ENCODE results near the gene CDC42SE1. TPM values are rescaled to one million over a fixed set of nuclear protein-coding genes. Genes with fewer than 3 reads are reported as not detected.

Gene CDC42SE1
- total RNA-seq, 1 experiment from 2014 or later, result 63.8 TPM

- no peak for TF ChIP-seq EZH2 (IDR thresholded peaks at IDR 0.05; ENCODE audit: borderline replicate concordance, low read depth, low read length, poor library complexity, severe bottlenecking)
- TF ChIP-seq, protein P1, sequence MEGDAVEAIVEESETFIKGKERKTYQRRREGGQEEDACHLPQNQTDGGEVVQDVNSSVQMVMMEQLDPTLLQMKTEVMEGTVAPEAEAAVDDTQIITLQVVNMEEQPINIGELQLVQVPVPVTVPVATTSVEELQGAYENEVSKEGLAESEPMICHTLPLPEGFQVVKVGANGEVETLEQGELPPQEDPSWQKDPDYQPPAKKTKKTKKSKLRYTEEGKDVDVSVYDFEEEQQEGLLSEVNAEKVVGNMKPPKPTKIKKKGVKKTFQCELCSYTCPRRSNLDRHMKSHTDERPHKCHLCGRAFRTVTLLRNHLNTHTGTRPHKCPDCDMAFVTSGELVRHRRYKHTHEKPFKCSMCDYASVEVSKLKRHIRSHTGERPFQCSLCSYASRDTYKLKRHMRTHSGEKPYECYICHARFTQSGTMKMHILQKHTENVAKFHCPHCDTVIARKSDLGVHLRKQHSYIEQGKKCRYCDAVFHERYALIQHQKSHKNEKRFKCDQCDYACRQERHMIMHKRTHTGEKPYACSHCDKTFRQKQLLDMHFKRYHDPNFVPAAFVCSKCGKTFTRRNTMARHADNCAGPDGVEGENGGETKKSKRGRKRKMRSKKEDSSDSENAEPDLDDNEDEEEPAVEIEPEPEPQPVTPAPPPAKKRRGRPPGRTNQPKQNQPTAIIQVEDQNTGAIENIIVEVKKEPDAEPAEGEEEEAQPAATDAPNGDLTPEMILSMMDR (conservative IDR thresholded peaks at IDR 0.05; ENCODE audit: low read depth, low read length), result no peak
- intact Hi-C loops (cut with micrococcal nuclease; ENCODE audit: unreplicated experiment), result no loop called here
- peak overlapping the region; percentile 76 for H3K27ac ChIP-seq (ENCODE audit: low read depth, low read length, poor library complexity, severe bottlenecking)
- H3K4me3 ChIP-seq (ENCODE audit: low read depth, low read length, poor library complexity, severe bottlenecking), result peak overlapping the region; percentile 50
- CTCF ChIA-PET, result interaction anchor here (0.6 to 2.9 kb wide), 4 partner anchors 9 to 84 kb away, joined by 3 to 26 read pairs (median 3); no protein-coding TSS in a partner anchor
- H3K9me3 ChIP-seq (ENCODE audit: low read depth, low read length, poor library complexity, severe bottlenecking), result no peaks in the 10 kb centered on the region
- no peak for DNase-seq (ENCODE audit: low spot score)
- POLR2A ChIA-PET (ENCODE audit: low non-redundant PET), result interaction anchor here (0.6 kb wide), 1 partner anchor 434 kb away, joined by 6 read pairs; no protein-coding TSS in a partner anchor
- peaks cover 24% of the 10 kb centered on the region for H3K4me1 ChIP-seq (ENCODE audit: insufficient read depth, low read length, poor library complexity, severe bottlenecking)
- no peaks in the 10 kb centered on the region for H3K36me3 ChIP-seq (ENCODE audit: insufficient read depth, low read length, poor library complexity, severe bottlenecking)
- no peaks in the 10 kb centered on the region for H3K27me3 ChIP-seq (replicated peaks; ENCODE audit: insufficient read depth, low read depth, low read length, poor library complexity)
- no TSS peak for BruUV-seq (replicated peaks)
These were observed 53.6 kb downstream of the CDC42SE1 start for GRCh38 chr1:151005729-151006319.

DNA sequence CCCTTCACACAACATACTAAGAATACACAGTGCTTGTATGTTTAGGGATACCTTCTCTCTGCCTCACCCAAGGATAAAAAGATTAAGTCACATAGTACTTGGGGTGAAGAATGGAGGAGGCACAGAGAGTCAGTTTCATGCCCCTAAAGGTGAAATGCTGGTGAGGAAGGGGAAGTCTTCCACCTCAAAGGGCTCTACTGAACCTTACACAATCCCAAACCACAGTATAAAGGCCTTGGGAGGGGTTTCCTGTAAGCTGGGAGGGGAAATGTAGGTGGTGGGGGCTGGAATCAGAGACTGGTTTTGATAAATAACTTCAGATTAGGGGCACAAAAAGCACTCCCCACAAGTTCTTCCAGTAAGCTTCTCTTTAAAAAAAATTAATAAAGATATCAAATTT lies 56.2 kb downstream of the CDC42SE1 start:
- TF ChIP-seq, protein P1 (conservative IDR thresholded peaks at IDR 0.05; ENCODE audit: low read depth, low read length), result no peak
- no peak for TF ChIP-seq EZH2 (IDR thresholded peaks at IDR 0.05; ENCODE audit: borderline replicate concordance, low read depth, low read length, poor library complexity, severe bottlenecking)
- POLR2A ChIA-PET (ENCODE audit: low non-redundant PET), result no interaction called here

GRCh38 chr1:151002611-151003010 lies 56.8 kb downstream of the CDC42SE1 start:
- H3K27me3 ChIP-seq (replicated peaks; ENCODE audit: insufficient read depth, low read depth, low read length, poor library complexity), result no peaks in the 10 kb centered on the region
- no peaks in the 10 kb centered on the region for H3K36me3 ChIP-seq (ENCODE audit: insufficient read depth, low read length, poor library complexity, severe bottlenecking)
- ChIA-PET CTCF (no interaction called here), POLR2A (ENCODE audit: low non-redundant PET) (interaction anchor here (0.6 kb wide), 1 partner anchor 273 kb away, joined by 9 read pairs; no protein-coding TSS in a partner anchor)
- H3K4me3 ChIP-seq (ENCODE audit: low read depth, low read length, poor library complexity, severe bottlenecking), result no peak overlapping the region
- no peak for DNase-seq (ENCODE audit: low spot score)
- H3K4me1 ChIP-seq (ENCODE audit: insufficient read depth, low read length, poor library complexity, severe bottlenecking), result peaks cover 10% of the 10 kb centered on the region
- H3K9me3 ChIP-seq (ENCODE audit: low read depth, low read length, poor library complexity, severe bottlenecking), result no peaks in the 10 kb centered on the region
- H3K27ac ChIP-seq (ENCODE audit: low read depth, low read length, poor library complexity, severe bottlenecking), result no peak overlapping the region
- TF ChIP-seq EZH2 (IDR thresholded peaks at IDR 0.05; ENCODE audit: borderline replicate concordance, low read depth, low read length, poor library complexity, severe bottlenecking), result no peak
- TF ChIP-seq, protein P1 (conservative IDR thresholded peaks at IDR 0.05; ENCODE audit: low read depth, low read length), result no peak
- no TSS peak for BruUV-seq (replicated peaks)
- intact Hi-C loops (cut with micrococcal nuclease; ENCODE audit: unreplicated experiment), result no loop called here

More for the DNA sequence above, 56.2 kb downstream of the CDC42SE1 start:
- no peaks in the 10 kb centered on the region for H3K36me3 ChIP-seq (ENCODE audit: insufficient read depth, low read length, poor library complexity, severe bottlenecking)
- no peak for DNase-seq (ENCODE audit: low spot score)
- H3K4me3 ChIP-seq (ENCODE audit: low read depth, low read length, poor library complexity, severe bottlenecking), result no peak overlapping the region
- no peaks in the 10 kb centered on the region for H3K9me3 ChIP-seq (ENCODE audit: low read depth, low read length, poor library complexity, severe bottlenecking)
- H3K27ac ChIP-seq (ENCODE audit: low read depth, low read length, poor library complexity, severe bottlenecking), result no peak overlapping the region
- intact Hi-C loops (cut with micrococcal nuclease; ENCODE audit: unreplicated experiment), result no loop called here
- peaks cover 14% of the 10 kb centered on the region for H3K4me1 ChIP-seq (ENCODE audit: insufficient read depth, low read length, poor library complexity, severe bottlenecking)
- H3K27me3 ChIP-seq (replicated peaks; ENCODE audit: insufficient read depth, low read depth, low read length, poor library complexity), result no peaks in the 10 kb centered on the region
- no TSS peak for BruUV-seq (replicated peaks)
- CTCF ChIA-PET, result no interaction called here
